HG02870 (cell line): ENCODE measurements around the gene RAB1A.
"Not testable (repeated sequence)": the region's sequence is repeated elsewhere in the genome, so short reads cannot be mapped to it uniquely, and the experiment has no call there.

Source experiments
- ATAC-seq: cut with Tn5 transposase; IDR thresholded peaks from one replicate; pipeline ENCODE4 v1.9.1; 2021; ENCODE audit warnings: mild to moderate bottlenecking, moderate library complexity; ENCODE audit not compliant: unreplicated experiment

RAB1A gene

DNA sequence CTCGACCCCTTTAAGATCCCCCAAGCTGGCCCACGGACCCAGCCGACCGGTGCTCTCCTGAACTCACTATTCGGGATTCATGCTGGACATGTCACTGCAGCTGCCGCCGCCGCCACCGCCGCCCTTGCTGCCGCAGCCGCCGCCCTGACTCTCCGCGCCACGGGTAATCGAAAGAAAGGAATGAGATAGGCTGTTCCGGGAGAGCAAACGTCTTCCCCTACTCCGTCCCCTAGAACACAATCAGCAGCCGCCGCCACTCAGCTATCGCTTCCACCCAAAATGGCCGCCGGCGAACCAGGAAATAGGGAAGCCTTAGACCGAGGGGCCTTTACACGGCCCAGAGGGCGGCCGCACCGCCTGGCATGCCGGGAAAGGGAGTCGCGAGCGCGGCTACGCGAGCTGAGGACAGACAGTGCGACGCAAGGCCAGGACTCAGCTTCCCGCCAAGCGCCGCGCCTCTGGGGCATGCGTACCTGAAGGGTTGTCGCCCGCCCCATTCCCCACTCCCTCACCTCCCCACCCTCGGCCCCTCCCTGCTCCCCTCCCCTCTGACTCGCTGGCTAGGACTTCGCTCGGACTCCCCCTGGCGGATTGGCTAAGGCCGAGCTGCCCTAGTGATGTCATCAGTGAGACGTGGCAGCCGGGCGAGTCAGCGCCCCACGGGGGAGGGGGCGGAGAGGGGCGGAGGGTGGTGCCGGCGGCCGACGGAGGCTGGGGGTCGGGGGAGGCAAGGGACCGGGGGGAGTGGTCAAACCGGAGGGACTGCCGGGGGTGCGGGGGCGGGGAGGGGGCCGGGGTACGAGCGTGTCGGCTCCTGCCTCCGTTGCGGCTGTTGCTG, at the start of gene RAB1A:
Gene RAB1A, minus strand, starts transcription at position 281 of the 838 bp plus-strand sequence. Its CDS starts 191 bp downstream, at position 90.
- peak; percentile 95 for ATAC-seq

DNA sequence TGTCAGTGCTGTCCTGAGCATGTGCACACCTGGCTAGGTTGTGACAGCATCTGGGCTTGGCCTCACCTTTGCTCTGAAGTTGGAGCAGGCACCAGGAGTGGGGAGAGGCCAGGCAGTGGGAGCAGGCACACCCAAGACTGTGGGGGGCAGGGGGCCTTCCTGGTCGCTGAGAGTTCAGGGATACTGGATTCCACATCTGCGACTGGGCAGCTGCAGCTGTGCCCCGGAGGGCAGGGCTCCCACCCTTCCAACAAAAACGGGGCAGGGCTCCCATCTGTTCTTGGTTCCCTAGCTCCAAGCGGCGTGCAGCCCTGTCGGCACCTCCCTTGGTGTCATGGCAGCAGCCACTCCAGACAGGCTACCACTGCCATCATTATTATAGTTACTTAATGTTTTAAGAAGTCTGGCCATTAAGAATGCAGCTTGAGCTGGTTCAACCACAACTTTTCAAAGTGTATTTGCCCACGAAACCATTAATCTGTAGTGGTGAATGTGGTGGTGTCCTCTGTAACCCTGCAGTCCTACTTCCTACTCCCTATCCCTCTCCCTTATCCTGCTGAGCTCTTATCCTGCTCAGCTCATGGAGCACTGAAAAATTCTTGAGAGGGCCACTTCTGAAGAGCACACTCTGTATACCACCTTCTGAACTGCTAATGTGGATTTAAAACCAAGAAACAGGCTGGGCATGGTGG, 48.0 kb upstream of the RAB1A start:
- no peak for ATAC-seq

DNA sequence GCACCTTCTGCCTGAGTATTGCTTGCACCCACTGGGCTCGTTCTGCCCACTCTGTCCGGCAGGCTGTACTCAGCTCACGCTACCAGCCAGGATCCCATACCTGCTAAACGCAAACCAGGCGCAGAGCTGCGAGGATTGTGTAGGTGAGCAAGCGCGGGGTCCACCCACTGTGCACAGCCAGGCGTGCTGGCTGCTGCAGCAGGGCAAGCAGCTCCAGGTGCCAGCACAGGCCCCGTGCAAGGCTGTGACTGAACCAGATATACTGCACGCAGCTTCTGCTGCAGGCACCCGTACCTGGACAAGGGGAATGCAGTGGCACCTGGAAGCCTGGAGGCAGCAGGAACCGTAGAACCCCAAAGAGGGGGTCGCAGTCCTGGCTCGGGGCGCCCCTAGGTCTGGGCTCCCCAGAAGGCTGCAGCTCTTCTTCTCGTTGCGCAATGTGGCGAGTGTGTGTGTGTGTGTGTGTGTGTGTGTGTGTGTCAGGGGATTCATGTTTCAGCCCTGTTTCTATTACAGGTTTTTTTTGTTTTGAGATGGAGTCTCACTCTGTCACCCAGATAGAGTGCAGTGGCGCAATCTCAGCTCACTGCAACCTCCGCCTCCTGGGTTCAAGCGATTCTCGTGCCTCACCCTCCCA, 46.1 kb upstream of the RAB1A start:
- no peak for ATAC-seq

DNA sequence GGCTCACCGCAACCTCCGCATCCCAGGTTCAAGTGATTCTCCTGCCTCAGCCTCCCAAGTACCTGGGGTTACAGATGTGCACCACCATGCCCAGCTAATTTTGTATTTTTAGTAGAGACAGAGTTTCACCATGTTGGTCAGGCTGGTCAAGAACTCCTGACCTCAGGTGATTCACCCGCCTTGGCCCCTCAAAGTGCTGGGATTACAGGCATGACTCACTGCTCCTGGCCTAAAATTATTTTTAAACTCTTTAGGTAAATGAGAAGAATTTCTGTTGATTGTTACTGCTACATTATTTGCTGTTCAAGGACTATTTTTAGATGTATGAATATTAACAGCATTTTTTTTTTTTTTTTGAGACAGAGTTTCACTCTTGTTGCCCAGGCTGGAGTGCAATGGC, 44.1 kb upstream of the RAB1A start:
- ATAC-seq: not testable (repeated sequence)

DNA sequence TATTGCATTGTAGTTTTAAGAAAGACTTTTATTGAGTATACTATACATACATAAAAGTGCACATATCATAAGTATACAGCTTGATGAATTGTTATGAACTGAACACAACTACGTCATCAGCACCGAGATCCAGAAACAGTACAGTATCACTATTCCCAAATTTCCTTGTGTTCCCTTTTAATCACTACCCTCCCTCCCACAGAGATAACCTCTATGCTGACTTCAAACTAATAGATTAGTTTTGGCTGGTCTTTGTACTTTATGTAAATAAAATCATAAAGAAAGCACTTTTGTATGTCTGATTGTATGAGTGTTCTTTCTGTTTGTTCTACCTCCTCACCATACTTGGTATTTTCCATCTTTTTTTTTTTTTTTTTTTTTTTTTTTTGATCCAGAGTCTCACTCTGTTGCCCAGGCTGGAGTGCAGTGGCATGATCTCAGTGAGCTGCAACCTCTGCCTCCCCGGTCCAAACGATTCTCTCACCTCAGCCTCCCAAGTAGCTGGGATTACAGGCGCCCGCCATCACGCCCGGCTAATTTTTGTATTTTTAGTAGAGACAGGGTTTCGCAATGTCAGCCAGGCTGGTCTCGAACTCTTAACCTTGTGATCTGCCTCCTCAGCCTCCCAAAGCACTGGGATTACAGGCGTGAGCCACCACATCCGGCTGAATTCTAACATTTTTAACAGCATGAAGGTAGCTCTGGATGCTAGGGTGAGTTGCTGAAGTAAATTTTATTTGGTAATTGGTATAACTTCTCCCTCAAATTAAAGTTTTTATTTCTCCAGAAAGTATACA, 43.3 kb upstream of the RAB1A start:
- ATAC-seq: no peak

DNA sequence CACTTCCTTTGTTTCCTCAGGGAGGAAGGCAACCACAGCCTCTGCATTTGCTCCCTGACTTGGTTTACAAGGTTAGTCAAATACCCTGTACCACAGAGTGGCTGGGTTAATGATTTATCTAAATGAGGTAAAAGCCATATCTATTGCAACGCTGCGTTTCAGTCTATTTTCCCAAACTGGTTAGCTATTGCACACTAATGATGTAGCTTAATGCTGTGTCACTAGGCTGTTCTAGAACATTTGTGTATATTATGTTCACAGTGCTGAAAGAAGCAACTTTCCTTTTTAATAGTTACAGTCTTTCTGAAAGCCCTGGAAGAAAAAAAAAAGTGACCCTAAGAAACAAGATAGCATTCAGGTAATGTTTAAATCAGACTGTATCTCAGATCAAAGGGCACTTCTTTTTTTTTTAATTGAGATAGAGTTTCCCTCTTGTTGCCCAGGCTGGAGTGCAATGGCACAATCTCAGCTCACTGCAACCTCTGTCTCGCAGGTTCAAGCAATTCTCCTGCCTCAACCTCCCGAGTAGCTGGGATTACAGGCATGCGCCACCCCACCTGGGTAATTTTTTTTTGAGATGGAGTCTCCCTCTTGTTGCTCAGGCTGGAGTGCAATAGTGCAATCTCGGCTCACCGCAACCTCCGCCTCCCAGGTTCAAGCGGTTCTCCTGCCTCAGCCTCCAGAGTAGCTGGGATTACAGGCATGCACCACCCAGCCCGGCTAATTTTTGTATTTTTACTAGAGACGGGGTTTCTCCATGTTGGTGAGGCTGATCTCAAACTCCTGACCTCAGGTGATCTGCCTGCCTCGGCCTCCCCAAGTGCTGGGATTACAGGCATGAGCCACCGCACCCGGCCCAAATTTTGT, 40.9 kb upstream of the RAB1A start:
- ATAC-seq: not testable (repeated sequence)

DNA sequence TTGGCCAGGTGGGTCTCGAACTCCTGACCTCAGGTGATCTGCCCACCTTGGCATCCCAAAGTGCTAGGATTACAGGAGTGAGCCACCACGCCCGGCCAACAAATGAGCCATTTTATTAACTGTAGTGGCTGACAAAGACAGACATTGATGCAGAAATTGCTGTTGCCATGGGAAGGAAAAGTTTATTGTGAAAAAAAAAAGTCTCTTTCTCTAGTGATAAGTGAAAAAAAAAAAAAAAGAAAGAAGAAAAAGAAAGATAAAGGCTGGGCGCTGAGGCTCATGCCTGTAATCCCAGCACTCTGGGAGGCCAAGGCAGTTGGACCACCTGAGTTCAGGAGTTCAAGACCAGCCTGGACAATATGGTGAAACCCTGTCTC, 39.8 kb upstream of the RAB1A start:
- no peak for ATAC-seq

DNA sequence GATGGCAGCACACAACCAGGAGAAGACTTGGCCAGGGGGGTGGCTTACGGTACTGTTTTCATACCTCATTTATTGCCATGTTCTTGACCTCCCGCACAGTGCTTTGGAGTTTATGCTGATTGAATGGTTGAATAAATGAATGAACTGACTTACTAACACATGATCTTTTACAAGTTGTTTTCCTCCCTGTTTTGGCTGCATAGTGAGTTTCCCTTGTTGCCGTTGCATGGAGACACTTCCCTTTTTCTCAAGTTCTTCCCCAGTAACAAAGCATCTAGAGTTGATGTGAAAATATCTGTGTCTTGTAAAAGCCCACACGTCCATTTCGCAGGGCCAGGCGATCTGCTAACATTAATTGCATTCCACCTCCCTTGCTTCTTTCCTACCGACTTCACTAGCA, 35.7 kb upstream of the RAB1A start:
- ATAC-seq: no peak

DNA sequence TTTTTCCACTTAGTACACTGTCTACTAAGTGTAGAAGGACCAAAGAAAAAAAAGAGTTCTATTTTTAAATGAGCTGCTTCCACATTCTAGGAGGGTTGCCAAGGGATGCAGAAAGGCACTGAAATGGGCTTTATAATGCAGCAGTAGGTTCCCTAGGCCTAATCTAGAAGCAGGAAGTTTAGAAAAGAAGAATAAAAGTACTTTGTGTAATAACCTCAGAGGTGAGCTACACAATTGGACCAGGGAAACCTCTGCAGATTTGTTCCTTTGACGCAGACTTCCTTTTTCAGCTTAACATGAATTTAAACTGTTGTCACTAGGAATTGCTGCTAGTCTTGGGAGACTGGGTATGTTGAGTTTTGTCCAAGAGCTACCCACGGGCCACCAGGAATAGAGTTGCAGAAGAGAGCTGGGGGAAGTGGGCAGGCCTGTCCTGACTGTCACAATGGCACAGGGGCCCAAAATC, 34.6 kb upstream of the RAB1A start:
- ATAC-seq: no peak

DNA sequence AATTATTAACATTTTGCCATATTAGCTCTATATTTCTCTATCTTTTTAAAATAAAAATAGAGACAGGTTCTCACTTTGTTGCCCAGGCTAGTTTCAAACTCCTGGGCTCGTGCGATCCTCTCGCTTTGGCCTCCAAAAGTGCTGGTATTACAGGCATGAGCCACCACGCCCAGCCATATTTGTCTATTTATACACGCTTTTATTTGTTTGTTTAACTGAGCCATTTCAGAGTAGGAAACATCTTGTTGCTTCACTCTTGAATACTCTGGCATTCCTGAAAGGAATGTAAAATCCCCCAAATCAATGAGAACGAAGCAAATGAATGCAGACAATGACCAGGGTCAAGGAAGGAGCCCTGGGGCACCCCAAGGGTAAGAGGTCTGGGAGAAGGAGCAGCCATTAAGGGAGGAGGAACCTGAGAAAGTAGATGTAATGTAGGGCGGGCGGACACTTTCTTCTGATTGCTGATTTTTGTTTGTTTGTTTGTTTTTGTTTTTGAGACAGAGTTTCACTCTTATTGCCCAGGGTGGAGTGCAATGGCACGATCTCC, 31.7 kb upstream of the RAB1A start:
- no peak for ATAC-seq

DNA sequence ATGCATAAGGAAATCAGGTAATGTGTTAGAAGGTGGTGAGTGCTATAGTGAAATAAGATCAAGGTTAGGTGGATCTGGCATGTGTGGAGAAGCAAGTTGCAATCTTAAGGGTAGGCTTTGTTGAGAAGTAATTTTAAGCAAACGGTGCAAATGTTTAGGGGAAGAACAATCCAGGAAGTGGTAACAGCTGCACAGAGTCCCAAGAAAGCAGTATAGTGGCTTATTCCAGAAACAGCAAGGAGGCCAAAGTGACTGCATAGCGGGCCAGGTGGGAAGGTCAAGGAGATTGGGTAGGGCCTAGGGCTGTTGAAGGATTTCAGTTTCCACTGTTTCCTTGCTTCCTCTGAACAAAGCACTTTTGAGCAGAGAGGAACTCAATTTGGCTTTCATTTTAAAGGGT, 30.0 kb upstream of the RAB1A start:
- no peak for ATAC-seq

DNA sequence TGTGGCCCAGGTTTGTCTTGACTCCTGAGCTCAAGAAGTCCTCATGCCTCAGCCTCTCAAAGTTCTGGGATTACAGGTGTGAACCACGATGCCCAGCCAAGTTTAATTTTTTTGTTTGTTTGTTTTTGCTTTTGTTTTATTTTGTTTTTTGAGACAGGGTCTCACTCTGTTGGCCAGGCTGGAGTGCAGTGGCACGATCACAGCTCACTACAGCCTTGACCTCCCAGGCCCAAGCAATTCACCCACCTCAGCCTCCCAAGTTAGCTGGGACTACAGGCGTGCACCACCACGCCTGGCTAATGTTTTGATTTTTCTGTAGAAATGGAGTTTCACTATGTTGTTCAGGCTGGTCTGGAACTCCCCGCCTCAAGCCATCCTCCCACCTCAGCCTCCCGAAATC, 29.4 kb upstream of the RAB1A start:
- ATAC-seq: no peak

DNA sequence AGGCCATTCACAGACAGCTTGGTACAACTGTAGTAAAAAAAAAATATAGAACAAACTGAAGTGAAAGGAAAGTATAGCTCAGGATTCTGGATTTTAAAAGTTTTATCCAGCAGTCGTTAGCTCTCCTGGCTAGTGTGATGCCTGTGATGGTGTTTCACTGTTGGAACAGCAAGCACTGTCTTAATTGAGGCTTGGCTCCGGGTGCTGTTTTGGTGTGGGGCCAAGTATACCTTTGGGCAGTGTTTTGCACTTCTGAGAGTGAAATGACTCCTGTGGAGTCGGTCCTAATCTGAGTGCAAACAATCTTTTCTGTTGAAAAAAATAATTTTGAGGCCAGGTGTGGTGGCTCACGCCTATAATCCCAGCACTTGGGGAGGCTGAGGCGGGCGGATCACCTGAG, 28.7 kb upstream of the RAB1A start:
- ATAC-seq: no peak

DNA sequence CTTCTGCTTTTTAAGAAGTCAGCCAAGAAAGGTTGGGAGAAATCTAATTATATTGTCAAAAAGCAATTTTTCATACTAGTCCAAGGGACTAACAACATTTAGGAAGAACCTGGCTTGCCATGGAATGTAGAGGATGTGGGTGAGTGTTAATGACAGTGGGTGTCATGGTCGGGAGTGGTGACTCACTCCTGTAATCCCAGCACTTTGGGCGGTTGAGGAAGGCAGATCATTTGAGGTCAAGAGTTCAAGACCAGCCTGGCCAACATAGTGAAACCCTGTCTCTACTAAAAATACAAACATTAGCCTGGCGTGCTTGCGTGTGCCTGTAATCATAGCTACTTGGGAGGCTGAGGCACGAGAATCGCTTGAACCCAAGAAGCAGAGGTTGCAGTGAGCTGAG, 27.9 kb upstream of the RAB1A start:
- ATAC-seq: not testable (repeated sequence)

DNA sequence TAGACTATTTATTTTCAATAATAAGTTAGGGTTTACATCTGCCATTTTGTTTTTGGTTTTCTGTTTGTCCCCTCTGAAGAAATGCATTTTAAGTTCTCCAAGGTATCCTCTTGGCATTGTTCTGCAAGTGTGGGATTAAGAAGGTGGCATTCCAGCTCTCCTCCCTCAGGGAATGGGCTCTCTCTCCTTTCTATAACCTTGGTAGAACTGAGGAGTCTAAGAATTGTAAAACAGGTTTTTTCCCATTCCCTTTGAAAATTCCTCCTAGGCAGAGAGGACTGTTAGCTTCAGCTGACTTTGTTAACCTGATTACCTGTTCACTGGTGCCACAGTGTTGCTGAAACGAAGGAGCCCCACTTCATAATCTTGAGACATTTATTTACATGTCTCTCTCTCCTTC, 26.1 kb upstream of the RAB1A start:
- no peak for ATAC-seq

DNA sequence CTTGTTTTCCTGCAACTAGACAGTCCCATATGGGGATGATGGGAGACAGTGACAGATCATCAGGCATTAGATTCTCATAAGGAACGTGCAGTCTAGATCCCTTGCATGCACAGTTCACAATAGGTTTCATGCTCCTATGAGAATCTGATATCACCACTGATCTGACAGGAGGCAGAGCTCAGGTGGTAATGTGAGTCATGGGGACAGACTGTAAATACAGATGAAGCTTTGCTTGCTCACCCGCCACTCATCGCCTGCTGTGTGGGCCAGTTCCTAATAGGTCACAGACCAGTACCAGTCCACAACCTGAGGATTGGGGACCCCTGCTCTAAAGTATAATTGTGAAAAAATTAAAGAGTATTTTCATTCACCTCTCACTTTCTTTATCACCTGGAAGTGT, 23.6 kb upstream of the RAB1A start:
- no peak for ATAC-seq

DNA sequence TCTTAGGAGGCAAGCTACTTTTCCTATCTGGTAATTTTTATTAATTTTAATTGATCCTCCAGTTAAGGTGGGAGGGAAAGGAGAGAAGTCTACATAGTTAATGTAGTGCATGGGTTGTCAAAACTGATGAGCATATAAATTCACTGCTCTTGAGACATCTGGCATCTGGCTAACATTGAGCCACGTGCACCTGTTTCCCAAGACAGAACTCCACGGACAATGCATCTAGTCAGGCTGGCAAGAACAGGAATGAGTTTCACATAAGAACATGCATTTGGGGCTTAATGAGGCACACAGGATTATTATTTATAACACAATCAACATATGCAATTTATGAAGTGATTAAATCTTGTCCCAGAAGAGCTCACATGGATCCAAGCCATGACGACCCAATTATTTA, 16.2 kb upstream of the RAB1A start:
- ATAC-seq: no peak

DNA sequence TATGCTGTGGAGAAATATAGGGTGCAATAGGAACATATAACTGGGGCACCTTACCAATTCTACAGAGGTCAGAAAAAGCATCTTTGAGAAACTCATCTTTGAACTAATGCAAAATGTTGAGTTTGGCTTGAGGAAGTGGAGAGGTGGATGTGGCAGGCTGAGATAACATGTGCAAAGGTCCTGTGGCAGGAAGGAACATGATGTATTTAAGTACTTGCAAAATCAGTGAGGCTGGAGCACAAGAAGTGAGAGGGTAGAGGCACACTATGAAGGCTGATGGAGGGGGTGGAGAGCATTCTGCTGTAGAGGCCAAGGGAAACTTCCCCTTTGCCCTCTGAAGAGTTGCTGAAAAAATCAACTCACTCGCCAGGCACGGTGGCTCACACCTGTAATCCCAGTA, 14.7 kb upstream of the RAB1A start:
- ATAC-seq: no peak

DNA sequence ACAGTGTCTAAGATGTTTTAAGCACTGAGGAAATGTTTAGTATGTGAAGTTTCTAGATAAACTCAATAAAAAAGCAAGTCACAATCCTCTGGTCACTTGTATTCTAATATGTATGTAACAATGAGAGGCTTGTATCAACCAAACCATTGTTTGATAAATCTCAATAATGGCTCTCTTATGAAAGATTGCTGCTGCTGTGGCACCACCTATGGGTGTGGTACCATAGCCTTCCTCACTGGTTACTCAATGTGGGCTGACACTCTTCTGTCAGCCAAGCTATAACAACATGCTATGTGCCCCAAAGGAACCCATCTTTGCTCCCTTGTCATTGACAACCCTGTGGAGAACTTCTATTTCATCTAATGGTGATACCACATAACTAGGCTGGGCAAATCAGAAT, 12.6 kb upstream of the RAB1A start:
- ATAC-seq: no peak
